GM15510 (cell line): ENCODE data around the gene GPC6.

ENCODE experiments used
- POLR2A ChIP-seq: IDR thresholded peaks from 3 replicates; pipeline ENCODE4 v1.6.1; 2011; ENCODE audit warnings: borderline replicate concordance; ENCODE audit not compliant: insufficient read length; ENCODE audit errors: extremely low read depth

The GPC6 gene

DNA sequence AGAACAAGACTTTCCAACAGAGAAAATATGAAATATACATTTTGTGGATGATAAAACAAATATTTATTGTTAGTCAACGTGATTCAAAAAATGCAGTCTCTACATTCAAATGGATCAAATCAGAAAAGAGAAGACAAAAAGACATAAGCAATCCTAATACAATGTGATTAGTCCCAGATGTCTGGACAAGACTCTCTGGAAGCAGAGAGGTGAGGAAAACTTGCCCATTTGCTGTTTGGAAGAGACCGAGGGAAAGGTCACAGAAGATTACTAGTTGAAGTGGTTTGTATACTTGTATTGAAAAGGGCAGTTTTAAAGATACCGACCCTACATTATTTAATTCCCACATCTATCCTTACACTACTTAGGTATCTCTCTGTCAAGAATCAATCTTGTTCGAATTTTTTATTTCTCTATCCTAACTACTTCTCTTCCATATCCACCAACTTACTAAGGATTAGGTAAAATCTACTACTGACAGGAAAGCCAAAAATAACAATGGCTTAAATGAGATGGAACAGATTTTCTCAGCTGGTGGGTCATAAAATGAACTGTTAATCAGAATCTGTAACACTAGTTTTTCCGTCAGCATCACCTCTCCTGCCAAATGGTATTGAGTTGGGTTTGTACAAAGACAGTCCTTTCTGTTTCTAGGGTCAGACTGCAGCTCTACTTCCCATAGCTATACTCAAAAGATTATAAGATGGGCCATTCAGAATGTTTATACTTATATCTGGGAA lies 755.7 kb downstream of the GPC6 start:
- no peak for TF ChIP-seq POLR2A

DNA sequence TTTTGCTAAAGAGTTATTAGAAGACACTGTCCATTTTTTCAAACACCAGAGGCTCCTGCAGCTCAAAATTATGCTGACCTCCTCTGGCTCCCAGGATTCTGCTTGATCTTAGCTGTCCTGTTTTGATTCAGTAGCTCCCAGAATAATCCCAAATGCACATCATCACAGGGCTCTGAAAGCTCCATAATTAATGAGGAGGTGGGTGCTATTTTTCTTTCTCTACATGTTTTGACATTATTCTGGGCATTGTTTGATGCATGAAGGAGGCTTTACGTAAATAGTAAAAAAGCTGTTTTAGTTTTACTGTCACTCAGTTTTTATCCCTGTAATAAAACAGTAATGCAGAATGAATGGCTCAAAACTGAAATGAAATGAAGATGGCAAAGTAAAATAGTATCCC lies 757.4 kb downstream of the GPC6 start:
- TF ChIP-seq POLR2A, result no peak

DNA sequence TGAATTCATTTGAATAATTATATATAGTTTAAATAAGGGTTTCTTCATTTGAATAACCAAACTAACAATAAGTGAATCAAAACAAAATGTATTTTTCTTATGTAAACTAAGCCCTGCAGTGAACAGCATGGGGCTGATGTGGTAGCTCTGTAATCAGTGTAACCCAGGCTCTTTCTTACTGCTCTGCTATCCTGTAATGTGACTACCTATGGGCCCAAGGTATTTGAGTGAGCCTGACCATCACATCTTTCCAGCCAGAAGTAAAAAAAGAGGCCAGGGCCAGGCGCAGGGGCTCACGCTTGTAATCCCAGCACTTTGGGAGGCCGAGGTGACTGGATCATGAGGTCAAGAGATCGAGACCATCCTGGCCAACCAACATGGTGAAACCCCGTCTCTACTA lies 758.3 kb downstream of the GPC6 start:
- TF ChIP-seq POLR2A, result no peak

DNA sequence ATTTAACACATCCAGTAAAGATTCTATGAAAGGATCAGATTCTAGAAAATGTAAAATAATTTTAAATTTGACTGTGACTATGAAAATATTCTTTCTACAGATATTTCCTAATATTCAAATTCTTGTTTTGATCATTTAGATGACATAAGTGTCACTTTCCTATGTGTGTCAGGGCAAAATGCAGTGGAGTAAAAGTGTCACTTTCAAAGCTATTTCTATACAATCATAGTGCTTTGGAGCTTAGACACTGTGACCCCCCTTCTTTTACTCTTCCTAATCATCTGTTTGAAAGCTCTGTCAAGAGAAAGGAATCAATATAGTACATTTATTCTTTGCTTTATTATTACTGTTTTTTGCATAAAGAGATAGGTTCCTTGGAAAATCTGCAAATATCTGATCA lies 760.9 kb downstream of the GPC6 start:
- TF ChIP-seq POLR2A, result no peak

- TF ChIP-seq POLR2A, result no peak
These were observed 765.0 kb downstream of the GPC6 start for GRCh38 chr13:93991569-93991968.

GRCh38 chr13:93996481-93996880 lies 769.9 kb downstream of the GPC6 start:
- no peak for TF ChIP-seq POLR2A

DNA sequence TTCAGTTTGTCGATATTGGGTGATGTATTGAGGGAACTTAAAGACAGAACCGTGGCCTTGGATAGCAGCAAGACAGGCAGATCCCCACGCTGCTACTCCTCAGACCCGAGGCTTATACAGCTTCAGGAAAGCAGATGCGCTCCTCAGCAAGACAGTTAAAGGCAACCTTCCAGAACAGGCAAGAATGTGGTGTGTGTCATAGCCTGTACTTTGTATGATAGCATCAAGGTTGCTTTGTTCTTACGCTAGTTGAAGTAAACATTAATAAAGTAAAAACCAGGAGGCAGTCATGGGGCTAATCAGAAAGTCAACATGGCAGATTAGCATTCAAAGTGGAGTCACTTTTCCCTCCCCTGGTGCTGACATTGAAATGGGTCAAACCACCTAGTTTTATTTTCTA lies 779.7 kb downstream of the GPC6 start:
- TF ChIP-seq POLR2A, result no peak

DNA sequence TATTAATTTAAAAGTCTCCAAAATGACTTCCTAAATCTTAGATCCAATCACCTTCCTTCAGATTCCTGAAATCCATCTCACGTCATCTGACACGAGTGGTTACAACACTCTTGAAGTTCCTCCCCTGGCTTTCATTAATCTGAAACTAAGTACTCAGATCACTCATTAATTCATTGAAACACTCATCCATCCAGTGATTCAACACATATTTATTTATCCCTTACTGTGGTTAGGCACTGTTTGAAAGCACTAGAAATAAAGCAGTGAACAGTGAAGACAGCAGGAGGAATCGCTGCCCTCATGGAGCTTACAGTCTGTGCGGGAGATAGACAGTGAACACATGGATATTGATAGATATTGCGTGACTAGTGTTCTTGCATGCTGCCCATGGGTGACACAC lies 780.5 kb downstream of the GPC6 start:
- TF ChIP-seq POLR2A, result no peak

DNA sequence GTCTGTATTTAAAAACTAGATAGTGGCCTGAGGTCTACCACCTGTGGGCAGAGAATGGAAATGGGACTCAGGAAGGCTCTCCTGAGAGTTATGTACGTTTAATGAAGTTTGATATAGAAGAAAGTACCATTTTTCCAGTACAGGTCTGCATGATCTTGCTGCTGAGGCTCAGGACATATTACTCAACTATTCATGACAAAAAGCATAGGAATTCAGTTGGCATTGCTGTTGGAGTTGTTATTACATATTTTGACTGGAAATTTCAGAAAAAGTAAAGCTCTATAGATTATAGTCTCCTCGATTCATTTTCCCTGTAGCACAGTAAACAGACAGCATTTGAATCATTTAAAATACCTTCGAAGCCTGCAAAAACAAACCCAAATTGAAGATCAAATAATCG lies 783.1 kb downstream of the GPC6 start:
- no peak for TF ChIP-seq POLR2A

DNA sequence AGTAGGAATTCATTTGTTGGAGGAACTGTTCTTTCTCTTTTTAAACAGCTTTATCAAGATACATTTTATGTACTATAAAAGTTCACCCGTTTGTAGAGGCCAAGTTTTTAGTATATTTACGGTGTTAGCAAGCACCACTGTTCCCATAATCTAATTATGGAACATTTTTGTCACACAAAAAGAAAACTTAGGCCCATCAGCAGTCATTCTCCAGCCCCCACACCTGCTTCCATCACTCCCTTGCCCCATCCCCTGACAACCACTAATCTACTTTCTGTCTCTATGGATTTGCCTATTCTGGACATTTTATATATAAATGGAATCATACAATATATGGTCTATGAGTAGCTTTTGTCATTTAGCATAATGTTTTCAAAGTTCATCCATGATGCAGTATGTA lies 787.9 kb downstream of the GPC6 start:
- no peak for TF ChIP-seq POLR2A

GRCh38 chr13:94020426-94020825 lies 793.8 kb downstream of the GPC6 start:
- no peak for TF ChIP-seq POLR2A

DNA sequence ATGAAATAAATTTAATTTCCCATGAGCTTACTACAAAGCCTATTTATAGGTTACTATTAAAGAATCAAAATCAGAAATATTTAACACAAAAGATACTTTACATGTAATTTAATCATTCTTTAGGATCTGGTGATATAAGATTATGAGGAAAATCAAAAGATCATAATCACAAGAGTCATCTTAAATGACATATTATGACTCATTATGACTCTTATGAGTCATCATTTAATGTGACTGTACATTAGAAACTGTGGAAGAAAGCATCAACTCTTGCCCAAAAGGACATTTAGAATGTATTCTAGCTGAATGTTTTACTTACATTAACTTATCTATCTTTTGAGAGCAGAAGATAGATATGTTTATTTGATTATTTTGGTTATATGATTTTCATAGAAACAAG lies 794.2 kb downstream of the GPC6 start:
- no peak for TF ChIP-seq POLR2A

DNA sequence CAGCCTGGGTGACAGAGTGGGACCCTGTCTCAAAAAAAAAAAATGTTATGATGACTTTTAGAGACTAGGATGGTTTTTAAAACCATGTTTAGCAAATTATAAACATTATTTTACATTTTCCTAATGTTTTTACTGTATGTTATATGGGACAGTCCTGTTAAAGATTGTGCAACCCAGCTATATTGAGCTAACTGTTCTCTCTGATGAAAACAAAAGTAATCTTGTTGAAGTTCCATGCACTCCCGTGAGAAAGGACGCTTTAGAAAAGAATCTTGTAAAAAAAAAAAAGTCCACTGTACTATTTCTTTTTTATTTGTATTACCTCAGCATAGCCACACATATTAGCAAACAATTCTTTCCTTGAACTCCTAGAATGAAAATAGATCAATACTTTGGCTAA lies 801.6 kb downstream of the GPC6 start:
- no peak for TF ChIP-seq POLR2A

DNA sequence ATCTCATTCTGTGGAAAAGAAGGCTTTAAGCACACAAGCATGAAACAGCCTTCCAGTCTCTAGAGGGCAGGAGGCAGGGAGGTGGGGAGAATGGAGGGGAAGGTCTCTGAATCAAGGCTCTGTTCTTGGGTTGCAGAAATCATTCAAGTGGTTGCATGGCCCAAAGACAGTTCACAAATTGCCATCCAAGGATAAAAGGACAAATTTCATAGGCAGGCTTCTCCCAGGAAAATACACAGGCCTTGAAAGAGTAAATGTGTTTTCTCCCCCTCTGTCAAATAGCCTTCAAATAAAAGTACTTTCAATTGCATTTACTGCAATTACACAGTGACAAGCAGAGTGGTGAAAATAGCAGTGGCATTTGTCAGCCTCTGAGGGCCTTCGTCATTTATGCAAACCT lies 802.0 kb downstream of the GPC6 start:
- TF ChIP-seq POLR2A, result no peak

DNA sequence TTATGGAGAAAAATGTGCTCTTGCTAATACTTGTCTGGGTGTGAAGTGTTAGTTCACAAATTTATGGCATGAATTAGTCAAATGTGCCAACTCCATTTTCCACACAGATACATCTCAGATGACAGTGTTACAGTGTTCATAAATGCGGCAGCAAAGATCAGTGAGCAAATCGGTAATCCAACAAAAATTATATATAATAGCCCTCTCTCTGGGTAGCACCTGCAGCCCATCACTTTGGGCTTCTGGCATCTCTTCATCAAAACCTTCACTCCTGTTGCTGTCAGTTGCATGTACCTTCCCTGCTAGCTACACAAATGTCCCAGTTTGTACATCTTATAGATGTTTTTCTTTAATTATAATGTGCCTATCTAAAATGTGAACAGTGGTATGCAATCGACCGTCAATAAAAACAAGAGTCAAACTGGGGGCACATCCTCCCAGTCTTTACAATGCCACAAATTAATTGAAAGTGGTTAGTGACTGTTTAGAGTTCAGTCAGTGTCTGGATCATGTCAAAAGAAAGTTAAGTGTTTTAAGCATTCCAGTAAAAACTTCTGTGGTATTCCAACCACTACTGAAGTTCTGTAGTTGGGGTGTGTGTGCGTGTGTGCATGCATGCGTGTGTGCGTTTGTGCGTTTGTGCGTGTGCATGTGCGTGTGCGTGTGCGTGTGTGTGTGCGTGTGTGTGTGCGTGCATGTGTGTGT lies 804.0 kb downstream of the GPC6 start:
- no peak for TF ChIP-seq POLR2A

- TF ChIP-seq POLR2A, result no peak
These were observed 805.0 kb downstream of the GPC6 start for GRCh38 chr13:94031609-94032008.
